GM12865 (cell line): Measurements from ENCODE around the gene SENP6.
"Not testable (repeated sequence)": the region's sequence is repeated elsewhere in the genome, so short reads cannot be mapped to it uniquely, and the experiment has no call there.

ENCODE experiments used
- DNase-seq: peaks from one replicate; pipeline ENCODE4 v3.0.0; 2010; ENCODE audit warnings: low read depth
- H3K4me3 ChIP-seq: 2 replicates; pipeline ENCODE4 v1.5.1; 2011; ENCODE audit warnings: mild to moderate bottlenecking, low read depth, low read length, control low read depth
- TF ChIP-seq, protein P1 (sequence below): IDR thresholded peaks from 2 replicates; pipeline ENCODE4 v1.5.1; 2011; ENCODE audit warnings: low read length, control low read depth, low read depth, inconsistent platforms; ENCODE audit not compliant: insufficient read depth; ENCODE audit errors: missing control alignments

The SENP6 gene

GRCh38 chr6:75656479-75656878 is 54.8 kb downstream of the SENP6 start:
- TF ChIP-seq, protein P1, sequence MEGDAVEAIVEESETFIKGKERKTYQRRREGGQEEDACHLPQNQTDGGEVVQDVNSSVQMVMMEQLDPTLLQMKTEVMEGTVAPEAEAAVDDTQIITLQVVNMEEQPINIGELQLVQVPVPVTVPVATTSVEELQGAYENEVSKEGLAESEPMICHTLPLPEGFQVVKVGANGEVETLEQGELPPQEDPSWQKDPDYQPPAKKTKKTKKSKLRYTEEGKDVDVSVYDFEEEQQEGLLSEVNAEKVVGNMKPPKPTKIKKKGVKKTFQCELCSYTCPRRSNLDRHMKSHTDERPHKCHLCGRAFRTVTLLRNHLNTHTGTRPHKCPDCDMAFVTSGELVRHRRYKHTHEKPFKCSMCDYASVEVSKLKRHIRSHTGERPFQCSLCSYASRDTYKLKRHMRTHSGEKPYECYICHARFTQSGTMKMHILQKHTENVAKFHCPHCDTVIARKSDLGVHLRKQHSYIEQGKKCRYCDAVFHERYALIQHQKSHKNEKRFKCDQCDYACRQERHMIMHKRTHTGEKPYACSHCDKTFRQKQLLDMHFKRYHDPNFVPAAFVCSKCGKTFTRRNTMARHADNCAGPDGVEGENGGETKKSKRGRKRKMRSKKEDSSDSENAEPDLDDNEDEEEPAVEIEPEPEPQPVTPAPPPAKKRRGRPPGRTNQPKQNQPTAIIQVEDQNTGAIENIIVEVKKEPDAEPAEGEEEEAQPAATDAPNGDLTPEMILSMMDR = no peak
- H3K4me3 ChIP-seq = no peak overlapping the region
- DNase-seq = no peak

- TF ChIP-seq, protein P1 = no peak
- no peak overlapping the region for H3K4me3 ChIP-seq
- DNase-seq = no peak
These were observed 55.6 kb downstream of the SENP6 start for GRCh38 chr6:75657327-75657726.

- H3K4me3 ChIP-seq = no peak overlapping the region
- TF ChIP-seq, protein P1 = no peak
- DNase-seq = no peak
These were observed 64.9 kb downstream of the SENP6 start for GRCh38 chr6:75666592-75666991.

- TF ChIP-seq, protein P1 = no peak
- no peak for DNase-seq
- no peak overlapping the region for H3K4me3 ChIP-seq
These were observed 72.2 kb downstream of the SENP6 start for GRCh38 chr6:75673884-75674283.

DNA sequence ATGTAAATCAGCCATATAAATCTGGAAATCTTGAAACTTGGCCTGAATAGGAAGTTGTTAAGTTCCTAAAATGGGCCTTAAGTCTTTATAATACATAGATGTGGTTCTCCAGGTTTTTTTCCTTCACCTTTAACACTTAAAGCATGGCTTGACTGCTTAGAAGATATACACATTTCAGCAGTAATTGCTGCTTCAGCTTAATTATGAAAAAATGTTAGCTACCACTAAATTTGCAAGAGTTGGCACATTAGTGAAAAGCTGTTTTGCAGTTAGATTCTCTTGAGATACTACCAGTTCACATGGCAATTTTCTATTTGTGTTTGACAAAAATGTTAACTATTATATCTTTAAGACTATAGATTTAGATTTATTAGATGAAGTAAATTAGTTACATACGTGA is 74.7 kb downstream of the SENP6 start:
- no peak overlapping the region for H3K4me3 ChIP-seq
- TF ChIP-seq, protein P1 = no peak
- no peak for DNase-seq

DNA sequence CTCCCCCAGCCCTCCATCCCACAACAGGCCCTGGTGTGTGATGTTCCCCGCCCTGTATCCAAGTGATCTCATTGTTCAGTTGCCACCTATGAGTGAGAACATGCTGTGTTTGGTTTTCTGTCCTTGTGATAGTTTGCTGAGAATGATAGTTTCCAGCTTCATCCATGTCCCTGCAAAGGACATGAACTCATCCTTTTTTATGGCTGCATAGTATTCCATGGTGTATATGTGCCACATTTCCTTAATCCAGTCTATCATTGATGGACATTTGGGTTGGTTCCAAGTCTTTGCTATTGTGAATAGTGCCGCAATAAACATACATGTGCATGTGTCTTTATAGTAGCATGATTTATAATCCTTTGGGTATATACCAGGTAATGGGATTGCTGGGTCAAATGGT is 80.9 kb downstream of the SENP6 start:
- not testable (repeated sequence) for DNase-seq, H3K4me3 ChIP-seq

DNA sequence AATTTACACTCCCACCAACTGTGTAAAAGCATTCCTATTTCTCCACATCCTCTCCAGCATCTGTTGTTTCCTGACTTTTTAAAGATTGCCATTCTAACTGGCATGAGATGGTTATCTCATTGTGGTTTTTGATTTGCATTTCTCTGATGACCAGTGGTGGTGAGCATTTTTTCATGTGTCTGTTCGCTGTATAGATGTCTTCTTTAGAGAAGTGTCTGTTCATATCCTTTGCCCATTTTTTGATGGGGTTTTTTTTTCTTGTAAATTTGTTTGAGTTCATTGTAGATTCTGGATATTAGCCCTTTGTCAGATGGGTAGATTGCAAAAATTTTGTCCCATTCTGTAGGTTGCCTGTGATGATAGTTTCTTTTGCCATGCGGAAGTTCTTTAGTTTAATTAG is 81.3 kb downstream of the SENP6 start:
- DNase-seq, H3K4me3 ChIP-seq: not testable (repeated sequence)

DNA sequence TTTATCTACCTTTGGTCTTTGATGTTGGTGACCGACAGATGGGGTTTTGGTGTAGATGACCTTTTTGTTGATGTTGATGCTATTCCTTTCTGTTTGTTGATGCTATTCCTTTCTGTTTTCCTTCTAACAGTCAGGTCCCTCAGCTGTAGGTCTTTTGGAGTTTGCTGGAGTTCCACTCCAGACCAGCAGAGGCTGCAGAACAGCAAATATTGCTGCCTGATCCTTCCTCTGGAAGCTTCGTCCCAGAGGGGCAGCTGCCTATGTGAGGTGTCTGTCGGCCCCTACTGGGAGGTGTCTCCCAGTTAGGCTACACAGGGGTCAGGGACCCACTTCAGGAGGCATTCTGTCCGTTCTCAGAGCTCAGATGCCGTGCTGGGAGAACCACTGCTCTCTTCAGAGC is 85.9 kb downstream of the SENP6 start:
- H3K4me3 ChIP-seq, DNase-seq: not testable (repeated sequence)

GRCh38 chr6:75687937-75688336 is 86.3 kb downstream of the SENP6 start:
- DNase-seq, H3K4me3 ChIP-seq: not testable (repeated sequence)
